CD4-positive, alpha-beta memory T cell (primary cell): ENCODE measurements around the gene SMG9. TPM values are rescaled to one million over a fixed set of nuclear protein-coding genes. Genes with fewer than 3 reads are reported as not detected.

Source experiments
- CTCF ChIA-PET: fragments of 350-600 bp; sonication (Branson Sonifier 250); formaldehyde crosslinking; loops from one replicate; lab custom pipeline; 2021; ENCODE audit warnings: inconsistent platforms; ENCODE audit not compliant: partially characterized antibody; lab: Charles Lee
- POLR2A ChIA-PET: fragments of 350-600 bp; sonication (Branson Sonifier 250); formaldehyde crosslinking; loops from one replicate; lab custom pipeline; 2021; ENCODE audit not compliant: partially characterized antibody; lab: Charles Lee
- DNase-seq, 5 donors: peaks; one replicate each; pipeline versions ENCODE4 v3.0.0 to v3.0.0-alpha.2; 2020 to 2022; ENCODE audit warnings: mixed read lengths in 1 of 5
- H3K27ac ChIP-seq: one replicate; pipeline ENCODE4 v1.7.0; 2013; ENCODE audit warnings: low read depth, low read length
- H3K27me3 ChIP-seq: 2 replicates; pipeline ENCODE4 v1.7.0; 2013; ENCODE audit warnings: mild to moderate bottlenecking, low read length, moderate library complexity; ENCODE audit not compliant: insufficient read depth
- H3K36me3 ChIP-seq: 2 replicates; pipeline ENCODE4 v1.7.0; 2013; ENCODE audit warnings: mild to moderate bottlenecking, low read length, moderate library complexity; ENCODE audit not compliant: insufficient read depth
- H3K4me1 ChIP-seq: 2 replicates; pipeline ENCODE4 v1.7.0; 2013; ENCODE audit warnings: mild to moderate bottlenecking, low read length, moderate library complexity; ENCODE audit not compliant: insufficient read depth
- H3K4me3 ChIP-seq, 2 donors: one replicate each; pipeline ENCODE4 v1.7.0; 2013; ENCODE audit warnings: low read length in 2 of 2, mild to moderate bottlenecking in 1 of 2
- H3K9me3 ChIP-seq, 2 donors: one replicate each; pipeline ENCODE4 v1.7.0; 2013; ENCODE audit warnings: low read length in 2 of 2, control low read depth in 1 of 2; ENCODE audit not compliant: control insufficient read depth in 1 of 2
- H3K27ac Mint-ChIP-seq, 7 donors: one replicate each; pipeline ENCODE4 v1.8.0; 2020 to 2021; ENCODE audit warnings: mixed read lengths in 7 of 7, mild to moderate bottlenecking in 6 of 7, inconsistent platforms in 3 of 7, moderate library complexity in 3 of 7
- H3K27me3 Mint-ChIP-seq, 2 donors: one replicate each; pipeline ENCODE4 v1.8.0; 2020 to 2021; ENCODE audit warnings: mixed read lengths in 2 of 2
- H3K36me3 Mint-ChIP-seq, 2 donors: one replicate each; pipeline ENCODE4 v1.8.0; 2020 to 2021; ENCODE audit warnings: mixed read lengths in 2 of 2, inconsistent platforms in 1 of 2, mild to moderate bottlenecking in 1 of 2
- H3K4me1 Mint-ChIP-seq, 4 donors: one replicate each; pipeline ENCODE4 v1.8.0; 2020 to 2021; ENCODE audit warnings: mixed read lengths in 4 of 4, mild to moderate bottlenecking in 1 of 4
- H3K4me3 Mint-ChIP-seq, 8 donors: one replicate each; pipeline ENCODE4 v1.8.0; 2020 to 2021; ENCODE audit warnings: mixed read lengths in 8 of 8, mild to moderate bottlenecking in 7 of 8, moderate library complexity in 6 of 8, inconsistent platforms in 3 of 8
- H3K9me3 Mint-ChIP-seq, 8 donors: one replicate each; pipeline ENCODE4 v1.8.0; 2020 to 2021; ENCODE audit warnings: mixed read lengths in 8 of 8, mild to moderate bottlenecking in 5 of 8, inconsistent platforms in 3 of 8, moderate library complexity in 1 of 8
- intact Hi-C: fragments of 100-400 bp; cut with micrococcal nuclease; formaldehyde crosslinking; loops from one replicate; pipeline ENCODE4 v1.15.1; 2023
- polyA plus RNA-seq, 2 donors: library from polyadenylated mRNA; unstranded; fragments of 300-500 nt; fragmentation: Illumina TruSeq; gene quantifications; one replicate each; pipeline ENCODE4 v1.2.3, GENCODE V29; 2021
- total RNA-seq, 2 experiments: library from RNA; stranded (reverse); gene quantifications; one replicate each; pipeline ENCODE4 v1.2.3, GENCODE V29; 2021

SMG9 gene
- total and polyA plus RNA-seq, 4 experiments from 2014 or later = 3.8 to 57.9 (median 35.6) TPM

DNA sequence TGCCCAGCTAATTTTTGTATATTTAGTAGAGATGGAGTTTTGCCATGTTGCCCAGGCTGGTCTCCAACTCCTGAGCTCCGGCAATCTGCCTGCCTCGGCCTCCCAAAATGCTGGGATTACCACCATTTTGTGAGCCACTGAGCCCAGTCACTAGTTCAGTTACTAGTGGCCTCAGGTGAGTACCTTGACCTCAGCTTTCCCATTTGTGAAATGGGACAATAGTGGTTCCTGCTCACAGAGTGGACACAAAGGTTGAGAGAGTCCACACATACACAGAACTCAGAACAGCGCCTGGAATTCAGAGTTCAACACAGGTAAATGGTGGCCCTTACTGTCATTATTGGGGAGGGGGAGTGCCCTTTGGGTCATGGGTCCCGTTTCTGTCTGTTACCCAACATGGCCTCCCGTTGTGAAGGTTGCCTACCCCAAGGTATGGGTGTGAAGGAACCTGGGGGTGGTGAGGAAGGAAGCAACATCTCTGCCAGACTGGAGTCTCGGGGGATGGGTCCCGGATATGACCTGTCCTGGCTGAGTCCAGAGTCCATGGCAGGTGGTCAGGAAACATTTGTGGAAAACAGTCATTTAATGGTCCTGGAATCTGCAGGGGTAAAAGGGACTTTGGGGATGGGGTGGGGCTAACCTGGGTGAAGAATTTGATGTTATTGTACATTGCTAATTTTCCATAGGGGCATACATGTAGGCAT, 50.6 kb downstream of the SMG9 start:
- H3K27me3 ChIP-seq = no peaks in the 10 kb centered on the region
- H3K4me3 ChIP-seq = no peak overlapping the region
- no peak overlapping the region for H3K27ac ChIP-seq
- no peak for DNase-seq
- ChIA-PET POLR2A (no interaction called here), CTCF (interaction anchor here (1.4 kb wide), 1 partner anchor 36 kb away, joined by 5 read pairs; no protein-coding TSS in a partner anchor)
- Mint-ChIP-seq H3K27me3 (peaks cover 0 to 1% of the 10 kb centered on the region in 2 donors), H3K36me3 (peaks cover 0 to 5% of the 10 kb centered on the region in 2 donors), H3K4me1 (peaks cover 16 to 32% (median 19%) of the 10 kb centered on the region in 4 donors), H3K9me3 (peaks cover 0 to 9% (median 5%) of the 10 kb centered on the region in 8 donors), H3K4me3 (no peak overlapping the region), H3K27ac (peak overlapping the region in 3 of 7 donors; percentile 7 to 78 (median 43))
- no peaks in the 10 kb centered on the region for H3K9me3 ChIP-seq
- H3K4me1 ChIP-seq = peaks cover 14% of the 10 kb centered on the region
- intact Hi-C loops = no loop called here
- no peaks in the 10 kb centered on the region for H3K36me3 ChIP-seq

GRCh38 chr19:43700395-43701000, 54.3 kb downstream of the SMG9 start:
- H3K27me3 Mint-ChIP-seq = peaks cover 0 to 4% of the 10 kb centered on the region in 2 donors
- no peaks in the 10 kb centered on the region for H3K9me3 ChIP-seq
- H3K4me3 Mint-ChIP-seq = peak overlapping the region; percentile 79 to 91 (median 86)
- ChIA-PET POLR2A (interaction anchor here (0.6 to 1.7 kb wide), 4 partner anchors 31 to 265 kb away, joined by 3 to 6 read pairs (median 5); partner anchors contain the start of genes PLAUR and SMG9), CTCF (interaction anchor here (1.0 kb wide), 1 partner anchor 66 kb away, joined by 3 read pairs; no protein-coding TSS in a partner anchor)
- peak overlapping the region in 1 of 2 donors; percentile 29 for H3K4me3 ChIP-seq
- intact Hi-C loops = loop anchor here (1.0 kb wide), 1 partner anchor 32 kb away; no protein-coding TSS in a partner anchor
- no peaks in the 10 kb centered on the region for H3K36me3 Mint-ChIP-seq
- no peaks in the 10 kb centered on the region for H3K36me3 ChIP-seq
- peak overlapping the region; percentile 74 for H3K27ac ChIP-seq
- peak overlapping the region; percentile 71 to 99 (median 98) for H3K27ac Mint-ChIP-seq
- H3K27me3 ChIP-seq = no peaks in the 10 kb centered on the region
- DNase-seq = peak in 1 of 5 donors; percentile 2
- H3K9me3 Mint-ChIP-seq = peaks cover 0 to 5% (median 4%) of the 10 kb centered on the region in 8 donors
- H3K4me1 Mint-ChIP-seq = peaks cover 16 to 32% (median 19%) of the 10 kb centered on the region in 4 donors
- H3K4me1 ChIP-seq = peaks cover 14% of the 10 kb centered on the region

- H3K9me3 Mint-ChIP-seq = peaks cover 0 to 10% (median 5%) of the 10 kb centered on the region in 8 donors
Measured at GRCh38 chr19:43699506-43700394, 55.0 kb downstream of the SMG9 start.

DNA sequence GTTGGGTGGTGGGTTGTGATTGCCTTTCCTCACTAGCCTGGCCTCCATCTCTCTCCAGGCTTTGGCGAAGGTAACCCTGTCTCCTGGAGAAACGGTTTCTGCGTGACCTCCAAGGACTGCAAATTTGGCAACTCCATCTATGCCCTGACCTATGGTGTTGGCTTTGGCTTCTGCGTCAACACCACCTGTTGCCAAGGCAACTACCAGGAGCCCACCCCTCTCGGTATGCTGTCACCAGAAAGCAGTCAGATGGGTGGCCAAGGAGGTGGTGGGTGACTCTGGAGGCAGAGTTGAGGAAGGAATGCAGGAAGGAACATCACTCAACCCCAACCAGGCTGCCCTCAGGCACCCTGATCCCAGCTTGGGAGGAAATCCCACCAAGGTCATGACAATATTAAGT, 57.5 kb downstream of the SMG9 start:
- Histone ChIP-seq H3K4me1 (peaks cover 14% of the 10 kb centered on the region), H3K9me3 (no peaks in the 10 kb centered on the region), H3K36me3 (no peaks in the 10 kb centered on the region), H3K4me3 (no peak overlapping the region), H3K27me3 (no peaks in the 10 kb centered on the region), H3K27ac (no peak overlapping the region)
- CTCF ChIA-PET = no interaction called here
- H3K4me1 Mint-ChIP-seq = peaks cover 16 to 23% (median 19%) of the 10 kb centered on the region in 4 donors
- H3K9me3 Mint-ChIP-seq = peaks cover 0 to 16% (median 9%) of the 10 kb centered on the region in 8 donors
- intact Hi-C loops = no loop called here
- DNase-seq = no peak
- peaks cover 0 to 5% of the 10 kb centered on the region in 2 donors for H3K27me3 Mint-ChIP-seq
- POLR2A ChIA-PET = no interaction called here
- peaks cover 1 to 4% of the 10 kb centered on the region in 2 donors for H3K36me3 Mint-ChIP-seq
- H3K27ac Mint-ChIP-seq = no peak overlapping the region
- H3K4me3 Mint-ChIP-seq = no peak overlapping the region

More at GRCh38 chr19:43699506-43700394, 55.0 kb downstream of the SMG9 start:
- peaks cover 14% of the 10 kb centered on the region for H3K4me1 ChIP-seq
- ChIA-PET CTCF (interaction anchor here (0.7 kb wide), 1 partner anchor 55 kb away, joined by 3 read pairs; the partner anchor contains the start of gene SMG9), POLR2A (no interaction called here)
- Mint-ChIP-seq H3K4me1 (peaks cover 16 to 32% (median 19%) of the 10 kb centered on the region in 4 donors), H3K36me3 (no peaks in the 10 kb centered on the region), H3K4me3 (peak overlapping the region; percentile 73 to 91 (median 82)), H3K27me3 (peaks cover 0 to 4% of the 10 kb centered on the region in 2 donors), H3K27ac (peak overlapping the region; percentile 19 to 99 (median 97))
- H3K27ac ChIP-seq = no peak overlapping the region
- no peaks in the 10 kb centered on the region for H3K9me3 ChIP-seq
- DNase-seq = no peak
- H3K4me3 ChIP-seq = no peak overlapping the region
- no peaks in the 10 kb centered on the region for H3K36me3 ChIP-seq
- intact Hi-C loops = loop anchor here (1.0 kb wide), 1 partner anchor 31 kb away; no protein-coding TSS in a partner anchor
- H3K27me3 ChIP-seq = no peaks in the 10 kb centered on the region

GRCh38 chr19:43695985-43696704, 58.6 kb downstream of the SMG9 start:
- intact Hi-C loops = no loop called here
- H3K36me3 Mint-ChIP-seq = peaks cover 2 to 4% of the 10 kb centered on the region in 2 donors
- Histone ChIP-seq H3K9me3 (no peaks in the 10 kb centered on the region), H3K27me3 (no peaks in the 10 kb centered on the region), H3K4me3 (no peak overlapping the region), H3K4me1 (peaks cover 14% of the 10 kb centered on the region), H3K27ac (no peak overlapping the region), H3K36me3 (no peaks in the 10 kb centered on the region)
- H3K27ac Mint-ChIP-seq = no peak overlapping the region
- CTCF ChIA-PET = no interaction called here
- no peak for DNase-seq
- peaks cover 0 to 5% of the 10 kb centered on the region in 2 donors for H3K27me3 Mint-ChIP-seq
- no peak overlapping the region for H3K4me3 Mint-ChIP-seq
- POLR2A ChIA-PET = no interaction called here
- peaks cover 9 to 16% (median 13%) of the 10 kb centered on the region in 4 donors for H3K4me1 Mint-ChIP-seq
- peaks cover 0 to 27% (median 20%) of the 10 kb centered on the region in 8 donors for H3K9me3 Mint-ChIP-seq

DNA sequence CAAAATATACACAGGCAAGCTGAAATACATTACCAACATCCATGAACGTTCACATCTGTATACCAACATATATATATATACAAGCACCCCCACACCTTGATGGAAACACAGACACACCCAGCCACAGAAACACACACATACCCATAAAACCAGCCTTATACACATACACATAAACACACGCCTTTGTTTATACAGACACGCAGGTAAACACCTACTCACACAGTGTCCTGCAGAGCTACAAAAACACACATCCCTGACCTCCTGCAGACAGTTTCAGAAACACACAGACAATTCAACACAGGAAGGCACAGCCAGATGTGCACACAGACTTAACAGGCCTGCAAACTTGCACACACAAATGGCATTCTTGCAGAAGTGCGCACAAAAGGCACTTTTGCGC, 60.2 kb downstream of the SMG9 start:
- Mint-ChIP-seq H3K4me3 (no peak overlapping the region), H3K4me1 (no peaks in the 10 kb centered on the region), H3K27ac (no peak overlapping the region), H3K9me3 (peaks cover 0 to 37% (median 28%) of the 10 kb centered on the region in 8 donors), H3K36me3 (peaks cover 2 to 4% of the 10 kb centered on the region in 2 donors), H3K27me3 (peaks cover 0 to 4% of the 10 kb centered on the region in 2 donors)
- no peak for DNase-seq
- no peaks in the 10 kb centered on the region for H3K27me3 ChIP-seq
- no peaks in the 10 kb centered on the region for H3K36me3 ChIP-seq
- H3K4me3 ChIP-seq = no peak overlapping the region
- ChIA-PET CTCF (no interaction called here), POLR2A (interaction anchor here (1.0 kb wide), 1 partner anchor 27 kb away, joined by 3 read pairs; no protein-coding TSS in a partner anchor)
- H3K27ac ChIP-seq = no peak overlapping the region
- H3K4me1 ChIP-seq = peaks cover under 1% of the 10 kb centered on the region
- H3K9me3 ChIP-seq = no peaks in the 10 kb centered on the region
- intact Hi-C loops = no loop called here
